Upper lobe of left lung (tissue), 6 donors: ENCODE results near the gene MATN4. TPM values are rescaled to one million over a fixed set of nuclear protein-coding genes. Genes with fewer than 3 reads are reported as not detected.

Source experiments
- ATAC-seq, 2 donors: fragments of 200-7000 bp; cut with Tn5 transposase; one replicate each; pipeline ENCODE4 v1.9.1; 2022; ENCODE audit warnings: mild to moderate bottlenecking in 2 of 2, moderate library complexity in 2 of 2; ENCODE audit not compliant: low FRiP score in 2 of 2
- DNase-seq, 2 donors: peaks; one replicate each; pipeline ENCODE4 v3.0.0-alpha.2; 2019 to 2020
- H3K27ac ChIP-seq, 4 donors: fragments of 200-600 bp; sonication (generic); one replicate each; pipeline ENCODE4 v1.5.1; 2016 to 2019
- H3K27me3 ChIP-seq, 4 donors: fragments of 200-600 bp; sonication (generic); one replicate each; pipeline ENCODE4 v1.5.1; 2017 to 2019
- H3K36me3 ChIP-seq, 4 donors: fragments of 200-600 bp; sonication (generic); one replicate each; pipeline ENCODE4 v1.5.1; 2016 to 2019
- H3K4me1 ChIP-seq, 4 donors: fragments of 200-600 bp; sonication (generic); one replicate each; pipeline ENCODE4 v1.5.1; 2018 to 2019
- H3K4me3 ChIP-seq, 4 donors: fragments of 200-600 bp; sonication (generic); one replicate each; pipeline ENCODE4 v1.5.1; 2017 to 2019; ENCODE audit warnings: mild to moderate bottlenecking in 2 of 4, moderate library complexity in 1 of 4
- H3K9me3 ChIP-seq, 4 donors: fragments of 200-600 bp; sonication (generic); one replicate each; pipeline ENCODE4 v1.5.1; 2018 to 2019
- CTCF ChIP-seq, 6 experiments: fragments of 450-650 bp in 4 of 6; fragments of 200-600 bp in 2 of 6; sonication (generic) in 2 of 6; IDR thresholded peaks; one replicate each; pipeline ENCODE4 v1.5.1; 2016 to 2019; ENCODE audit warnings: antibody characterized with exemption in 6 of 6
- EP300 ChIP-seq, 4 donors: sonication (generic); formaldehyde crosslinking; IDR thresholded peaks; one replicate each; pipeline ENCODE4 v1.5.1; 2017; ENCODE audit warnings: antibody characterized with exemption in 4 of 4, control low read depth in 2 of 4
- POLR2A ChIP-seq, 4 donors: fragments of 450-650 bp; IDR thresholded peaks; one replicate each; pipeline ENCODE4 v1.5.1; 2016 to 2017; ENCODE audit warnings: antibody characterized with exemption in 4 of 4, mild to moderate bottlenecking in 2 of 4
- POLR2AphosphoS5 ChIP-seq, 2 donors: sonication (generic); formaldehyde crosslinking; IDR thresholded peaks; one replicate each; pipeline ENCODE4 v1.5.1; 2017; ENCODE audit warnings: antibody characterized with exemption in 2 of 2
- WGBS, 2 donors: methylation state at CpG; one replicate each; pipeline ENCODE4 v1.1.5; 2017 to 2018; 5-methylcytosine and 5-hydroxymethylcytosine counted together
- total RNA-seq, 6 donors: library from RNA; depleted of rRNA in 4 of 6; stranded (reverse); fragments of >200 nt in 4 of 6; gene quantifications; one replicate each; pipeline versions ENCODE4 v1.1.0 to v1.2.1, GENCODE V29; 2016 to 2021
- donor health status: DM: no; HTN: no; CAD: no; lungs with moderate emphysema.
- donor health status: DM: no; HTN: yes; CAD: no; lungs with severe emphysema.

Gene MATN4
- total RNA-seq, 6 donors from 2014 or later = 0.30 to 0.44 TPM; not detected in 4

- H3K4me3 ChIP-seq = no peak overlapping the region
- H3K9me3 ChIP-seq = no peaks in the 10 kb centered on the region
- no peak for DNase-seq
- 63 to 75% methylated on average over 5 of the region's 5 CpGs for WGBS, 2 donors
- H3K27me3 ChIP-seq = peaks cover 0 to 5% (median 3%) of the 10 kb centered on the region in 4 donors
- TF ChIP-seq POLR2A (IDR thresholded peaks at IDR 0.05) = no peak
- no peak for TF ChIP-seq POLR2AphosphoS5 (IDR thresholded peaks at IDR 0.05)
- no peak for TF ChIP-seq CTCF (IDR thresholded peaks at IDR 0.05)
- no peak for TF ChIP-seq EP300 (IDR thresholded peaks at IDR 0.05)
- peaks cover 0 to 10% (median 5%) of the 10 kb centered on the region in 4 donors for H3K4me1 ChIP-seq
- peaks cover under 1 to 14% (median 11%) of the 10 kb centered on the region in 4 donors for H3K36me3 ChIP-seq
- no peak for ATAC-seq
- H3K27ac ChIP-seq = no peak overlapping the region
These were observed 13.0 kb upstream of the MATN4 start for GRCh38 chr20:45320948-45321595.

- no peak overlapping the region for H3K4me3 ChIP-seq
- ATAC-seq (no peak), DNase-seq (no peak)
- H3K27me3 ChIP-seq = peaks cover 0 to 8% (median 4%) of the 10 kb centered on the region in 4 donors
- 73 to 84% methylated on average over 2 of the region's 2 CpGs for WGBS, 2 donors
- peaks cover 0 to 10% (median 5%) of the 10 kb centered on the region in 4 donors for H3K4me1 ChIP-seq
- H3K36me3 ChIP-seq = no peaks in the 10 kb centered on the region
- H3K27ac ChIP-seq = no peak overlapping the region
- TF ChIP-seq CTCF (IDR thresholded peaks at IDR 0.05) (no peak), POLR2A (IDR thresholded peaks at IDR 0.05) (no peak)
- no peaks in the 10 kb centered on the region for H3K9me3 ChIP-seq
These were observed 10.8 kb upstream of the MATN4 start for GRCh38 chr20:45318948-45319347.

- DNase-seq (no peak), ATAC-seq (no peak)
- H3K4me3 ChIP-seq = no peak overlapping the region
- H3K27me3 ChIP-seq = peaks cover 0 to 8% (median 4%) of the 10 kb centered on the region in 4 donors
- H3K27ac ChIP-seq = no peak overlapping the region
- no peaks in the 10 kb centered on the region for H3K36me3 ChIP-seq
- H3K9me3 ChIP-seq = no peaks in the 10 kb centered on the region
- 70 to 74% methylated on average over 7 of the region's 7 CpGs for WGBS, 2 donors
- peaks cover 0 to 10% (median 5%) of the 10 kb centered on the region in 4 donors for H3K4me1 ChIP-seq
- TF ChIP-seq POLR2AphosphoS5 (IDR thresholded peaks at IDR 0.05) (no peak), EP300 (IDR thresholded peaks at IDR 0.05) (no peak), CTCF (IDR thresholded peaks at IDR 0.05) (no peak)
These were observed 10.4 kb upstream of the MATN4 start for GRCh38 chr20:45318386-45318939.

GRCh38 chr20:45317826-45318225 lies 9.7 kb upstream of the MATN4 start:
- Histone ChIP-seq H3K27ac (no peak overlapping the region), H3K4me1 (peaks cover 0 to 10% (median 5%) of the 10 kb centered on the region in 4 donors), H3K4me3 (no peak overlapping the region), H3K27me3 (peaks cover 0 to 8% (median 4%) of the 10 kb centered on the region in 4 donors), H3K36me3 (no peaks in the 10 kb centered on the region), H3K9me3 (no peaks in the 10 kb centered on the region)
- DNase-seq = no peak
- TF ChIP-seq POLR2AphosphoS5 (IDR thresholded peaks at IDR 0.05) (no peak), EP300 (IDR thresholded peaks at IDR 0.05) (no peak), POLR2A (IDR thresholded peaks at IDR 0.05) (no peak), CTCF (IDR thresholded peaks at IDR 0.05) (no peak)
- ATAC-seq = no peak
- WGBS, 2 donors = 75 to 78% methylated on average over 3 of the region's 3 CpGs
